H9 (cell line): ENCODE measurements around the gene ENO3. TPM values are rescaled to one million over a fixed set of nuclear protein-coding genes. Genes with fewer than 3 reads are reported as not detected.

Experiments used
- DNase-seq: peaks from one replicate; pipeline ENCODE4 v3.0.0-alpha.2; 2017
- H2AFZ ChIP-seq: one replicate; pipeline ENCODE4 v1.6.1; 2013; ENCODE audit warnings: mild to moderate bottlenecking, low read length, control low read depth, moderate library complexity
- H2AK5ac ChIP-seq: 2 replicates; pipeline ENCODE4 v1.6.1; 2013; ENCODE audit warnings: low read length, control low read depth, mixed read lengths; ENCODE audit not compliant: insufficient read length
- H2BK120ac ChIP-seq: one replicate; pipeline ENCODE4 v1.6.1; 2013; ENCODE audit warnings: low read depth, mild to moderate bottlenecking, low read length, control low read depth, inconsistent platforms; ENCODE audit not compliant: poor library complexity, severe bottlenecking
- H2BK12ac ChIP-seq: 2 replicates; pipeline ENCODE4 v1.6.1; 2013; ENCODE audit warnings: low read length, control low read depth, mixed read lengths, low read depth; ENCODE audit not compliant: insufficient read length
- H2BK15ac ChIP-seq: 2 replicates; pipeline ENCODE4 v1.6.1; 2013; ENCODE audit warnings: low read depth, low read length, control low read depth
- H2BK20ac ChIP-seq: one replicate; pipeline ENCODE4 v1.6.1; 2013; ENCODE audit warnings: low read depth, mild to moderate bottlenecking, low read length, control low read depth, inconsistent platforms; ENCODE audit not compliant: poor library complexity, severe bottlenecking
- H2BK5ac ChIP-seq: 2 replicates; pipeline ENCODE4 v1.6.1; 2013; ENCODE audit warnings: low read length, control low read depth, mixed read lengths; ENCODE audit not compliant: insufficient read length
- H3K14ac ChIP-seq: 2 replicates; pipeline ENCODE4 v1.6.1; 2013; ENCODE audit warnings: low read length, control low read depth; ENCODE audit not compliant: insufficient read depth
- H3K18ac ChIP-seq: 2 replicates; pipeline ENCODE4 v1.6.1; 2013; ENCODE audit warnings: low read depth, mild to moderate bottlenecking, mixed read lengths, low read length, control low read depth; ENCODE audit not compliant: insufficient read length
- H3K23ac ChIP-seq: 2 replicates; pipeline ENCODE4 v1.6.1; 2013; ENCODE audit warnings: low read length, control low read depth, mixed read lengths, low read depth; ENCODE audit not compliant: insufficient read length
- H3K23me2 ChIP-seq: 2 replicates; pipeline ENCODE4 v1.6.1; 2013; ENCODE audit warnings: low read depth, mild to moderate bottlenecking, mixed read lengths, low read length, control low read depth; ENCODE audit not compliant: insufficient read length, poor library complexity, severe bottlenecking
- H3K27ac ChIP-seq: 2 replicates; pipeline ENCODE4 v1.5.1; 2013; ENCODE audit warnings: low read length, control low read depth, mixed read lengths, low read depth; ENCODE audit not compliant: insufficient read length
- H3K27me3 ChIP-seq: 2 replicates; pipeline ENCODE4 v1.6.1; 2013; ENCODE audit warnings: low read length, control low read depth, inconsistent platforms; ENCODE audit not compliant: insufficient read depth
- H3K4ac ChIP-seq: 2 replicates; pipeline ENCODE4 v1.6.1; 2013; ENCODE audit warnings: low read depth, mild to moderate bottlenecking, control low read depth, inconsistent platforms, low read length, moderate library complexity
- H3K4me1 ChIP-seq: 2 replicates; pipeline ENCODE4 v1.6.1; 2013; ENCODE audit warnings: low read length, control low read depth, inconsistent platforms; ENCODE audit not compliant: insufficient read depth
- H3K4me2 ChIP-seq: 2 replicates; pipeline ENCODE4 v1.6.1; 2013; ENCODE audit warnings: low read length, control low read depth, mixed read lengths; ENCODE audit not compliant: insufficient read length, insufficient read depth
- H3K56ac ChIP-seq: 2 replicates; pipeline ENCODE4 v1.6.1; 2013; ENCODE audit warnings: low read depth, mild to moderate bottlenecking, mixed read lengths, low read length, control low read depth; ENCODE audit not compliant: insufficient read length
- H3K79me1 ChIP-seq: 2 replicates; pipeline ENCODE4 v1.6.1; 2013; ENCODE audit warnings: low read depth, mild to moderate bottlenecking, moderate library complexity, low read length, control low read depth, inconsistent platforms; ENCODE audit not compliant: insufficient read depth, poor library complexity, severe bottlenecking
- H3K79me2 ChIP-seq: 2 replicates; pipeline ENCODE4 v1.6.1; 2013; ENCODE audit warnings: low read length, control low read depth, inconsistent platforms; ENCODE audit not compliant: insufficient read depth
- H3K9ac ChIP-seq: 2 replicates; pipeline ENCODE4 v1.6.1; 2013; ENCODE audit warnings: low read length, control low read depth, mixed read lengths; ENCODE audit not compliant: insufficient read length; ENCODE audit errors: extremely low read depth
- H3K9me3 ChIP-seq: one replicate; pipeline ENCODE4 v1.6.1; 2013; ENCODE audit warnings: low read depth, low read length, inconsistent platforms; ENCODE audit not compliant: control insufficient read depth
- H3T11ph ChIP-seq: one replicate; pipeline ENCODE4 v1.6.1; 2013; ENCODE audit warnings: mild to moderate bottlenecking, low read length, control low read depth, inconsistent platforms
- H4K20me1 ChIP-seq: one replicate; pipeline ENCODE4 v1.6.1; 2013; ENCODE audit not compliant: control insufficient read depth, insufficient read length, insufficient read depth
- H4K5ac ChIP-seq: 2 replicates; pipeline ENCODE4 v1.6.1; 2013; ENCODE audit warnings: low read depth, mild to moderate bottlenecking, mixed read lengths, low read length, control low read depth; ENCODE audit not compliant: insufficient read length
- H4K8ac ChIP-seq: replicated peaks from 2 replicates; pipeline ENCODE4 v1.6.1; 2013; ENCODE audit warnings: low read length, control low read depth, mixed read lengths, low read depth; ENCODE audit not compliant: insufficient read length
- H4K91ac ChIP-seq: 2 replicates; pipeline ENCODE4 v1.6.1; 2013; ENCODE audit warnings: low read depth, mild to moderate bottlenecking, moderate library complexity, mixed read lengths, low read length, control low read depth; ENCODE audit not compliant: insufficient read length
- H3K27ac Mint-ChIP-seq, 3 experiments: 2 replicates in 2 of 3; 3 replicates in 1 of 3; pipeline ENCODE4 v1.8.0; 2020 to 2021; ENCODE audit warnings: mixed read lengths in 3 of 3, mild to moderate bottlenecking in 1 of 3, moderate library complexity in 1 of 3
- H3K27me3 Mint-ChIP-seq: 2 replicates; pipeline ENCODE4 v1.8.0; 2021; ENCODE audit warnings: low read depth, mild to moderate bottlenecking, moderate library complexity, mixed read lengths
- H3K36me3 Mint-ChIP-seq, 3 experiments: 2 replicates in 2 of 3; 3 replicates in 1 of 3; pipeline ENCODE4 v1.8.0; 2020 to 2021; ENCODE audit warnings: low read depth in 3 of 3, mixed read lengths in 3 of 3; ENCODE audit not compliant: insufficient read depth in 1 of 3
- H3K4me1 Mint-ChIP-seq, 2 experiments: 2 replicates each; pipeline ENCODE4 v1.8.0; 2020; ENCODE audit warnings: mixed read lengths in 2 of 2
- H3K4me3 Mint-ChIP-seq, 2 experiments: 2 replicates in 1 of 2; 3 replicates in 1 of 2; pipeline ENCODE4 v1.8.0; 2020 to 2021; ENCODE audit warnings: mild to moderate bottlenecking in 2 of 2, mixed read lengths in 2 of 2, moderate library complexity in 1 of 2
- H3K9me3 Mint-ChIP-seq, 2 experiments: 2 replicates in 1 of 2; 3 replicates in 1 of 2; pipeline ENCODE4 v1.8.0; 2020; ENCODE audit warnings: mild to moderate bottlenecking in 2 of 2, mixed read lengths in 2 of 2, moderate library complexity in 1 of 2
- CTCF ChIP-seq: fragments of 200-600 bp; sonication (generic); conservative IDR thresholded peaks from 3 replicates; pipeline ENCODE4 v1.8.0; 2021; ENCODE audit warnings: antibody characterized with exemption, mild to moderate bottlenecking
- WGBS: extraction: QIAGEN DNeasy Blood & Tissue Kit; methylation state at CpG from one replicate; pipeline ENCODE4 v1.1.7; 2013; ENCODE audit warnings: missing lambda C conversion rate, low lambda C conversion rate, mixed read lengths; ENCODE audit not compliant: insufficient read length; ENCODE audit errors: extremely low coverage; 5-methylcytosine and 5-hydroxymethylcytosine counted together
- total RNA-seq: library from RNA; stranded (reverse); gene quantifications from 2 replicates; pipeline ENCODE4 v1.2.1, GENCODE V29; 2021

Gene ENO3
- total RNA-seq, 1 experiment from 2014 or later, result 25.4 TPM

- no peaks in the 10 kb centered on the region for H3K9me3 ChIP-seq
- H3K36me3 Mint-ChIP-seq, result peaks cover 20 to 30% (median 26%) of the 10 kb centered on the region in 3 experiments
- peak overlapping the region; percentile 97 for H3K14ac ChIP-seq
- peaks cover 44 to 45% of the 10 kb centered on the region in 2 experiments for H3K4me1 Mint-ChIP-seq
- H2BK120ac ChIP-seq, result no peak overlapping the region
- H4K91ac ChIP-seq, result no peak overlapping the region
- peak overlapping the region; percentile 70 for H3K9ac ChIP-seq
- no peak overlapping the region for H3K23ac ChIP-seq
- H3K79me1 ChIP-seq, result peaks cover 4% of the 10 kb centered on the region
- peaks cover 5% of the 10 kb centered on the region for H3K27me3 Mint-ChIP-seq
- H3K9me3 Mint-ChIP-seq, result peaks cover 0 to 2% of the 10 kb centered on the region in 2 experiments; a peak in 2 of 5 replicates
- H3K27me3 ChIP-seq, result no peaks in the 10 kb centered on the region
- no peak overlapping the region for H2BK20ac ChIP-seq
- peak overlapping the region; percentile 95 for H3K18ac ChIP-seq
- H3K27ac Mint-ChIP-seq, result peak overlapping the region; percentile 90 to 92 (median 91); a peak in 6 of 7 replicates
- no peak overlapping the region for H4K5ac ChIP-seq
- no peak overlapping the region for H2AK5ac ChIP-seq
- peak; percentile 84 for DNase-seq
- H2AFZ ChIP-seq, result no peak overlapping the region
- H3K4me1 ChIP-seq, result peaks cover 4% of the 10 kb centered on the region; the same call in 1 of the 2 replicates
- H3K27ac ChIP-seq, result peak overlapping the region; percentile 78
- H3K79me2 ChIP-seq, result peaks cover 13% of the 10 kb centered on the region; the same call in 1 of the 2 replicates
- peak overlapping the region; percentile 82 to 95 for H3K4me3 Mint-ChIP-seq
- no peak overlapping the region for H3K4ac ChIP-seq
- no peak overlapping the region for H3K56ac ChIP-seq
- H3T11ph ChIP-seq, result no peak overlapping the region
- no peak for TF ChIP-seq CTCF
- H4K8ac ChIP-seq, result no peak overlapping the region
- H2BK5ac ChIP-seq, result no peak overlapping the region
- H3K23me2 ChIP-seq, result peaks cover 23% of the 10 kb centered on the region
- H4K20me1 ChIP-seq, result no peaks in the 10 kb centered on the region
- H3K4me2 ChIP-seq, result peak overlapping the region; percentile 72
- no peak overlapping the region for H2BK12ac ChIP-seq
- no peak overlapping the region for H2BK15ac ChIP-seq
- WGBS, result no CpG with 5 or more reads among the region's 75 CpGs
Observed at GRCh38 chr17:4949321-4950074, 1.4 kb upstream of the ENO3 start.
